Transverse colon (tissue), 4 donors: ENCODE data around the gene PIP5K1B. TPM values are rescaled to one million over a fixed set of nuclear protein-coding genes. Genes with fewer than 3 reads are reported as not detected.

ENCODE experiments used
- DNase-seq: peaks from one replicate; pipeline ENCODE4 v3.0.0-alpha.2; 2019
- H3K27ac ChIP-seq, 4 donors: fragments of 200-600 bp; sonication (generic); 2 replicates each; pipeline ENCODE4 v1.5.1; 2016 to 2018; ENCODE audit warnings: inconsistent platforms in 4 of 4
- H3K27me3 ChIP-seq: fragments of 200-600 bp; sonication (generic); 2 replicates; pipeline ENCODE4 v1.5.1; 2017; ENCODE audit warnings: inconsistent platforms
- H3K36me3 ChIP-seq, 4 donors: fragments of 200-600 bp; sonication (generic); 2 replicates each; pipeline ENCODE4 v1.5.1; 2017 to 2019; ENCODE audit warnings: inconsistent platforms in 4 of 4
- H3K4me1 ChIP-seq, 4 donors: fragments of 200-600 bp; sonication (generic); 2 replicates each; pipeline ENCODE4 v1.5.1; 2017 to 2020; ENCODE audit warnings: inconsistent platforms in 4 of 4
- H3K4me3 ChIP-seq, 4 donors: fragments of 200-600 bp; sonication (generic); 1 replicate in 1 of 4; 2 replicates in 3 of 4; pipeline versions ENCODE4 v1.5.1 to v1.6.1; 2017 to 2019; ENCODE audit warnings: inconsistent platforms in 4 of 4
- H3K9me3 ChIP-seq, 2 donors: fragments of 200-600 bp; sonication (generic); 2 replicates each; pipeline ENCODE4 v1.5.1; 2017 to 2019; ENCODE audit warnings: inconsistent platforms in 2 of 2
- EP300 ChIP-seq: sonication (generic); formaldehyde crosslinking; IDR thresholded peaks from one replicate; pipeline ENCODE4 v1.6.1; 2017; ENCODE audit warnings: antibody characterized with exemption, low read depth
- POLR2A ChIP-seq: fragments of 450-650 bp; IDR thresholded peaks from one replicate; pipeline ENCODE4 v1.6.1; 2016; ENCODE audit warnings: antibody characterized with exemption, mild to moderate bottlenecking, moderate library complexity
- POLR2AphosphoS5 ChIP-seq, 3 donors: sonication (generic); formaldehyde crosslinking; IDR thresholded peaks; one replicate each; pipeline ENCODE4 v1.6.1; 2016; ENCODE audit warnings: antibody characterized with exemption in 3 of 3
- WGBS, 2 donors: methylation state at CpG; one replicate each; pipeline ENCODE4 v1.1.5; 2018; ENCODE audit warnings: low coverage in 1 of 2; 5-methylcytosine and 5-hydroxymethylcytosine counted together
- in situ Hi-C, 4 donors: fragments of 200-750 bp; cut with MboI; loops; one replicate each; pipeline versions ENCODE4 v1.15.0 to v1.15.1; 2017; ENCODE audit warnings: low sequenced_read_pairs in 3 of 4, low pct_ligation_motif_present in 1 of 4, low pct_unique_long_range_greater_than_20kb in 1 of 4
- intact Hi-C: fragments of 100-400 bp; cut with DNase I; formaldehyde crosslinking; loops from one replicate; pipeline ENCODE4 v1.15.1; 2023; ENCODE audit warnings: low total_unique reads
- total RNA-seq, 4 donors: library from RNA; depleted of rRNA; stranded (reverse); fragments of >200 nt; gene quantifications; one replicate each; pipeline ENCODE4 v1.1.0, GENCODE V29; 2016
- TF ChIP-seq, protein P1 (sequence below), 5 experiments: fragments of 200-600 bp in 3 of 5; fragments of 450-650 bp in 2 of 5; sonication (generic) in 3 of 5; IDR thresholded peaks; 1 replicate in 2 of 5; 2 replicates in 3 of 5; pipeline ENCODE4 v1.5.1; 2016 to 2017; ENCODE audit warnings: antibody characterized with exemption in 5 of 5, inconsistent platforms in 3 of 5, mild to moderate bottlenecking in 2 of 5, moderate library complexity in 1 of 5

Gene PIP5K1B
- total RNA-seq, 4 donors from 2014 or later = 45.6 to 104 (median 76.0) TPM

- no peak for TF ChIP-seq POLR2AphosphoS5 (IDR thresholded peaks at IDR 0.05)
- TF ChIP-seq, protein P1, sequence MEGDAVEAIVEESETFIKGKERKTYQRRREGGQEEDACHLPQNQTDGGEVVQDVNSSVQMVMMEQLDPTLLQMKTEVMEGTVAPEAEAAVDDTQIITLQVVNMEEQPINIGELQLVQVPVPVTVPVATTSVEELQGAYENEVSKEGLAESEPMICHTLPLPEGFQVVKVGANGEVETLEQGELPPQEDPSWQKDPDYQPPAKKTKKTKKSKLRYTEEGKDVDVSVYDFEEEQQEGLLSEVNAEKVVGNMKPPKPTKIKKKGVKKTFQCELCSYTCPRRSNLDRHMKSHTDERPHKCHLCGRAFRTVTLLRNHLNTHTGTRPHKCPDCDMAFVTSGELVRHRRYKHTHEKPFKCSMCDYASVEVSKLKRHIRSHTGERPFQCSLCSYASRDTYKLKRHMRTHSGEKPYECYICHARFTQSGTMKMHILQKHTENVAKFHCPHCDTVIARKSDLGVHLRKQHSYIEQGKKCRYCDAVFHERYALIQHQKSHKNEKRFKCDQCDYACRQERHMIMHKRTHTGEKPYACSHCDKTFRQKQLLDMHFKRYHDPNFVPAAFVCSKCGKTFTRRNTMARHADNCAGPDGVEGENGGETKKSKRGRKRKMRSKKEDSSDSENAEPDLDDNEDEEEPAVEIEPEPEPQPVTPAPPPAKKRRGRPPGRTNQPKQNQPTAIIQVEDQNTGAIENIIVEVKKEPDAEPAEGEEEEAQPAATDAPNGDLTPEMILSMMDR (IDR thresholded peaks at IDR 0.05) = no peak
- TF ChIP-seq EP300 = no peak
- TF ChIP-seq POLR2A = no peak
- H3K9me3 ChIP-seq = no peaks in the 10 kb centered on the region
- WGBS, 2 donors = 72 to 86% methylated on average over 7 to 8 of the region's 8 CpGs
- no peak overlapping the region for H3K27ac ChIP-seq
- H3K36me3 ChIP-seq = peaks cover 0 to 3% (median 0%) of the 10 kb centered on the region in 4 donors
- in situ Hi-C loops = no loop called here
- DNase-seq = no peak
- peaks cover 0 to 10% (median 4%) of the 10 kb centered on the region in 4 donors for H3K4me1 ChIP-seq
- no peaks in the 10 kb centered on the region for H3K27me3 ChIP-seq
- intact Hi-C loops = no loop called here
- H3K4me3 ChIP-seq = no peak overlapping the region
Measured at GRCh38 chr9:68951879-68952659, 247.0 kb downstream of the PIP5K1B start.

- in situ Hi-C loops = no loop called here
- H3K4me3 ChIP-seq = no peak overlapping the region
- peaks cover 0 to 10% (median 4%) of the 10 kb centered on the region in 4 donors for H3K4me1 ChIP-seq
- TF ChIP-seq, protein P1 (IDR thresholded peaks at IDR 0.05) = no peak
- TF ChIP-seq POLR2AphosphoS5 (IDR thresholded peaks at IDR 0.05) (no peak), POLR2A (no peak), EP300 (no peak)
- no peaks in the 10 kb centered on the region for H3K27me3 ChIP-seq
- no peaks in the 10 kb centered on the region for H3K9me3 ChIP-seq
- intact Hi-C loops = no loop called here
- DNase-seq = no peak
- H3K36me3 ChIP-seq = peaks cover 0 to 3% (median 0%) of the 10 kb centered on the region in 4 donors
- WGBS, 2 donors = 96% methylated on average over 1 of the region's 1 CpG; no CpG with 5 or more reads in 1 of the 2 donors
- H3K27ac ChIP-seq = no peak overlapping the region
Measured at GRCh38 chr9:68953771-68954170, 248.7 kb downstream of the PIP5K1B start.

- H3K9me3 ChIP-seq = no peaks in the 10 kb centered on the region
- intact Hi-C loops (no loop called here), in situ Hi-C loops (no loop called here)
- 41 to 50% methylated on average over 3 to 4 of the region's 4 CpGs for WGBS, 2 donors
- no peak for DNase-seq
- H3K4me3 ChIP-seq = no peak overlapping the region
- H3K27ac ChIP-seq = no peak overlapping the region
- peaks cover 0 to 10% (median 4%) of the 10 kb centered on the region in 4 donors for H3K4me1 ChIP-seq
- no peaks in the 10 kb centered on the region for H3K27me3 ChIP-seq
- TF ChIP-seq EP300 (no peak), POLR2AphosphoS5 (IDR thresholded peaks at IDR 0.05) (no peak)
- TF ChIP-seq, protein P1 (IDR thresholded peaks at IDR 0.05) = no peak
- H3K36me3 ChIP-seq = peaks cover 0 to 3% (median 0%) of the 10 kb centered on the region in 4 donors
Measured at GRCh38 chr9:68955330-68955729, 250.3 kb downstream of the PIP5K1B start.

- Histone ChIP-seq H3K27ac (no peak overlapping the region), H3K9me3 (no peaks in the 10 kb centered on the region), H3K4me3 (no peak overlapping the region), H3K4me1 (peaks cover 0 to 19% (median 5%) of the 10 kb centered on the region in 4 donors), H3K27me3 (no peaks in the 10 kb centered on the region), H3K36me3 (peaks cover 0 to 3% (median 0%) of the 10 kb centered on the region in 4 donors)
- TF ChIP-seq, protein P1 (IDR thresholded peaks at IDR 0.05) = no peak
- TF ChIP-seq EP300 (no peak), POLR2A (no peak), POLR2AphosphoS5 (IDR thresholded peaks at IDR 0.05) (no peak)
- 96 to 100% methylated on average over 1 of the region's 1 CpG for WGBS, 2 donors
- in situ Hi-C loops (no loop called here), intact Hi-C loops (no loop called here)
- no peak for DNase-seq
Measured at GRCh38 chr9:68957479-68957878, 252.4 kb downstream of the PIP5K1B start.
